NCI-H69 (cell line): ENCODE results near the gene LSG1.
"Not testable (repeated sequence)": the region's sequence is repeated elsewhere in the genome, so short reads cannot be mapped to it uniquely, and the experiment has no call there.

Source experiments
- DNase-seq: peaks from one replicate; lab custom pipeline; 2025; lab: John Stamatoyannopoulos, UW

LSG1 gene

DNA sequence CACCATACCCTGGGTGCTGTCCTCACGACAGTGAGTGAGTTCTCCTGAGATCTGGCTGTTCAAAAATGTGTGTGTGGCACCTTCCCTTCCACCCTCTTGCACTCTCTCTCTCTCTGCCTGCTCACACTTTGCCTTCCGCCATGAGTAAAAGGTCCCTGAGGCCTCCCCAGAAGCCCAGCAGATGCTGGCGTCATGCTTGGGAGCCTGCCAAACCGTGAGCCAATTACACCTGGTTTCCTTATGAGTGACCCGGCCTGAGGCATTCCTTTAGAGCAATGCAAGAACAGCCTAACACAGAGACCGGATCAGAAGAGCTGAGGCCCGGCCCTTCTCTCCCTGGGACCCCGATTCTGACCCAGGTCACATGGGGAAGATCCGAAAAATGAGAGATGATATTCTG lies 54.2 kb downstream of the LSG1 start:
- DNase-seq = peak; percentile 59

DNA sequence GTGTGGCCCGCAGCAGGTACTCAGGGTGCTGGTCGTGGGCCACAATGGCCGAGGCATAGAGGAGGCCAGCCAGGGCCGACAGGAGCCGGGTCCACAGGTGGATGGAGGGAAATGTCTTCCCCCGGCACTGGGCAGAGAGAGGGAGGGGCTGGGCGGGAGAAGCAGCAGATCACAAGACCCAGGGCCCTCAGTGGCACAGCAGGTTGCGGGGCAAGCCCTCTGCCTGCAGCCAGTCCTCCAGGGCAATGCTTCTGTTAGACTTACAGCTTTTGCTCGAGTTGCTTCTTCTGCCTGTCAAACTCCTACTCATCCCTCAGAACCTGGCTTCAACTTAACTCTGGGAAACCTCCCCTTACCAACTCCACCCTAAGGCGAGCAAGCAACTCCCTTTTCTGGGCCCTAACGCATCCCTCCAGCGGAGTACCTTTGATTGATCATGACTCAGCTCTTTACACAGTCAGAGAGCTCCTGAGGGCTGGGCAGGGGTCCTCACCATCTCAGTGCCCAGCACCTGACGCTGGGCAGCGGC lies 54.8 kb downstream of the LSG1 start:
- DNase-seq = no peak

DNA sequence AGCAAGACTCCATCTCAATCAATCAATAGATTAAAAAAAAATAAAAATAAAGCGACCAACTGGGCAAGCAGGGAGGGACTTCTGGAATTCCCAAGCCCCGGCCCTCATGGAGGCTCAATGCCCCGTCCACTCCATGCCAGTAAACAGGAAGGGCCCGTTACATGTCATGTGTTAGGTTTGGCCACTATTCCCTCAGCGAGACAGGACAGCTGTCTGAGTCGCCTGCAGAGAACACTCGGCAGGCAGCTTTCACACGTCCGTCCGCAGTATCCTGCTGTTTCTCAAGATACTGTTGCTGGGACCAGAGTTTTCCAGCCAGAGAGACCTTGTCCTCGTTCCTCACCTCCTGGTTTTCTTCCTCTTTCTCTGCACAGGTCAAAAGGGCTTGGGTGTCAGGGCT lies 56.8 kb downstream of the LSG1 start:
- DNase-seq = no peak

DNA sequence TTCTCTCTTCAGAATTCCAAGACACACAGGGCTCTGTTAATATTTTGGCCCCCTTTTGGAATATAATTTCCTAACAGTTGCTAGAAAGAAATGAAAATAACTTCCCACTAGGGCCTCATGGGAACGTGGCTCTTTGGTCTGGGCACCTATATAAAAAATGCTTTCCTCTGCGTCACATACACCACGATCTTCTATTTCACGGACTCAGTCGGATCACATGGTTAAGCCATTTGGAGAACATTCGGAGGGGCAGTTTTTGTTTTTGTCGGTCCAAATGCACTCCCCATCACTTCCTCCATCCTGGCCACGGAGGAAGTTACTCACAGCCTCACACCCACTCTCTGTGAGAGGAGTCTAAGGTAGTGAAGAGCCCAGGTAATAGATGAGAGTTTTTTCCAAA lies 59.8 kb downstream of the LSG1 start:
- no peak for DNase-seq

DNA sequence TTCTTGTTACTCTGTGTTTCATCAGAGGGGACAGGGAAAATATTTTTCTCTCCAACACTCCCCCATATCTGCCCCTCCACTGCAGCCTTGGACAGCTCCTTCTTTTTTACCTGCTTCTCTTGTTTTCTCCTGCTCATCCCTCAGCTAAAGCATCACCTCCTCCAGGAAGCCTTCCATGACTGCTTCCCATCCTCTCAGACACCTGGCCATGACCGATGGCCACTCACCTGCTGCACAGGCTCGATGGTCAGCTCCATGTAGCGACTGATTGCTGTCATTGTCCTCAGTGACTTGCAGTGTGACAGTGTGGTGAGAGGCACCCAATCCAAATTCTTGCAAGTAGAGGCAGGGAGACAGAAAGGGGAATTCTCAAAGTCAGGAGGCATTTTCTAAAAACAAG lies 61.3 kb downstream of the LSG1 start:
- DNase-seq = no peak

DNA sequence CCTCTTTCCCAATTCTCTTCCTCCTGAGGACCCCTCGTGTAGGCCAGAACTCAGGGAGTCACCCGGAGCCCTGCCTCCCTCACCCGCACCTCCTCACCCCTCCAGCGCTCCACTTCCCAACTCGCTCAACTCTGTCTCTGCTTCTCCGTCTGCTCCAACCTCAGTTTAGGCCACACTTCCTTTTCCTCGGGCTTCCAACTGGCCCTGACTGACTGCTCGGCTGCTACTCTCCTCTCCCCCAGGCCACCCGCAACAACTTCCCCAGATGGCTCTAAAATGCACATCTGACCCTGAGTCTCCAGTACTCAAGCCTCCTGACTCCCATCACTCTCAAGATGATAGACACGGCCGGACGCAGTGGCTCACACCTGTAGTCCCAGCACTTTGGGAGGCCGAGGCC lies 62.4 kb downstream of the LSG1 start:
- DNase-seq = no peak

DNA sequence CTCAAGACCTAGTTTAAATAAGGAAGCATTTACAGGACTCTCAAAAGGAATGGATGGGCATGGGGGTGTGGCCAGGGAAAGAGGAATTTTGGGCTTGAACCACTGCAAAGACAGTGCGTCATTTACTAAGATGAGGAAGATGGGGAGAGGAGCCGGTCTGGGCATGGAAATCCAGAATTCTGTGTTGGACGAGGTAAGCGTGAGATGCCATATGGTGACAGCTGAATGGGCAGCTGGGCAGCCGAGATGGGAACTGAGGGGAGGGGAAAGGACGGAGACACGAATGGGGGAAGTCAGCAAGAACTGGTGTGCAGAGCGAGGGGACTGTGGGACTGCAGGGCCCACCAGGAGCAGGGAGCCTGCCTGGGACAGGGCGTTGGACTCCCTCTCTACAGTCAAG lies 63.0 kb downstream of the LSG1 start:
- no peak for DNase-seq

DNA sequence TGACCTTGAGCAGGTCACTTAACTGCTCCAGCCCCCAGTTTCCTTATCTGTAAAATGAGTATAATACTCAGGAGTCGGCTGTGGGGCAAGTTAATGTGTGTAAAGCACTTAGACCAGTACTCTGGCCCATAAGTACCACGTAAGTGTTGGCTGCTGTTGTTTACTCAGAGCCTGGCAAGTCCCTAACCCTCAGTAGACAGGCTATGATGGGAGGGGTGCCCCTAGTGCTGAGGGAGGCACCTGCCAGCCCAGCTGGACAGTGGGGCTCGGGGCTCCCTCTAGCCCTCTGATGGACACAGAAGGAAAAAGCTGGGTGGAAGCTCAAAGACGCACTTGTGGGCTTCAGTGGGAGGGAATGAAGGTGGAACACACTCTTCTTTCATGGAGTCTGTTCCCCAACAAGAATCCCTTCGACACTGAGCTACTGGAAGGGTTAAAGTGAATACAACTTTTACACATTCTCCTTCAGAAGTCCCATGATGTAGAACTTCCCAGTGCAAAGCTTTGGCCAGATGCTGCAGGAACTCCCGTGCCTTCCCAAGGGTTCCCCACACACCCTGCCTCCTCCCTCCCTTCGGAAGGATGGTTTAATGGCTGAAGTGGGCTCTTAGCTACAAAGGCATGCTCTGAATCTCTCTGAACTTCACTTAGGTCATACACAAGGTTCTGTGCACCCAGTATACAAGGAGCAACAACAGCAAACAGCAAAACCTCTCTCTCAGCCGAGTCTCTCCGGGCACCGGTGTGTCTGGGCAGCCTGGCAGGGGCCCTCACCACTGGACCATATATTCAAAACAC lies 64.2 kb downstream of the LSG1 start:
- DNase-seq = no peak

DNA sequence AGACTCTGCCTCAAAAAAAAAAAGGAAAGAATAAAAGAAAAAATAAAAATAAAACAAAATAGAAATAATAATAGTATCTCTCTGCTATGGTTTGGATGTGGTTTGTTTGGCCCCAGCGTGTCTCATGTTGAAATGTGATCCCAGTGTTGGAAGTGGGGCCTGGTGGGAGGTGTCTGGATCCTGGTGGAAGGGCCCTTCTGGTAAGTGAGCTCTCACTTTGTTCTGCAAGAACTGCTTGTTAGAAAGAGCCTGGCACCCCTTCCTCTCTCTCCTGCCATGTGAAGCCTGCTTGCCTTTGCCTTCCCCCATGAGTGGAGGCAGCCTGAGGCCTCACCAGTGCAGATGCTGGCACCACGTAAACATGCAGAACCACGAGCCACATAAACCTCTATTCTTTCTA lies 65.0 kb downstream of the LSG1 start:
- DNase-seq = no peak

DNA sequence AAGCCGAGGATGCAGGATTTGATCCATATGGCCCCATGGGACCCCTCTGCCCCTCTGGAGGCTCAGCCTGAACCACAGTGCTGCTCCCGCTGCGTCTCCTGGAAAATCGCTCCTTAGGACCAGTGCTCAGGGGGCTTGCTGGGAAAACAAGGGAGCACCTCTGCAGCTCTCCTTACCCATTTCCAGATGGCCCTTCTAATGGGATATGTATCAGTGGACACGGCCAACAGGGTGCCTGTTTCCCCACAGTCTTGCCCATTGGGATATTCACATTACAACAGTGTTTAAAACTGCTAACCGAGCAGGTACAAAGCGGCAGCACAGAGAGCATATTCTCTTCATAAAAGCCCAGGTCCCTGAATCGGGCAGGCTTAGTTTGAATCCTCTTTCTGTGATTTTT lies 65.8 kb downstream of the LSG1 start:
- DNase-seq = no peak

DNA sequence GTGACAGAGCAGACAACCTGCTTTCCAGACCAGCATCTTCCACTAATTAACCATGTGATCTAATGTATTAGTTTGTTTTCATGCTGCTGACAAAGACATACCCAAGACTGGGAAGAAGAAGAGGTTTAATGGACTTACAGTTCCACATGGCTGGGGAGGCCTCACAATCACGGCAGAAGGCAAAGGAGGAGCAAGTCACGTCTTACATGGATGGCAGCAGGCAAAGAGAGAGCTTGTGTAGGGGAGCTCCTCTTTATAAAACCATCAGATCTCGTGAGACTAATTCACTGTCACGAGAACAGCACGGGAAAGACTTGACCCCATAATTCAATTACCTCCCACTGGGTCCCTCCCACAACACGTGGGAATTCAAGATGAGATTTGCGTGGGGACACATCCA lies 66.7 kb downstream of the LSG1 start:
- not testable (repeated sequence) for DNase-seq

DNA sequence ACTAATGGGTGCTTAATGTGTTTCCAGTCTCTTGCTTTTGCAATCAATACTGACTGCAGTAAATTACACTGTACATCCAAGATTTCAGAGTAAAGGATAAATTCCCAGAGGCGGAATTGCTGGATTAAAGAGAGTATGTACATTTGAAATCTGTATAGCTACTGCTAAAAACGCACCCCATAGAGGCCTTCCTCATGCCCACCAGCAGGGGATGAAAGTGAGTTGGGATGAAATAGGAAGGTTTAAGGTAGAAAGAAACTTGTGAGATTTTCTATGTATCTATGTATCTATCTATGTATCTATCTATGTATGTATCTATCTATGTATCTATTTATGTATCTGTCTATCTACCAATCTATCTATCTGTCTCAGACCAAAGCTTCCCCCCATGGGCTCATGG lies 67.2 kb downstream of the LSG1 start:
- no peak for DNase-seq

DNA sequence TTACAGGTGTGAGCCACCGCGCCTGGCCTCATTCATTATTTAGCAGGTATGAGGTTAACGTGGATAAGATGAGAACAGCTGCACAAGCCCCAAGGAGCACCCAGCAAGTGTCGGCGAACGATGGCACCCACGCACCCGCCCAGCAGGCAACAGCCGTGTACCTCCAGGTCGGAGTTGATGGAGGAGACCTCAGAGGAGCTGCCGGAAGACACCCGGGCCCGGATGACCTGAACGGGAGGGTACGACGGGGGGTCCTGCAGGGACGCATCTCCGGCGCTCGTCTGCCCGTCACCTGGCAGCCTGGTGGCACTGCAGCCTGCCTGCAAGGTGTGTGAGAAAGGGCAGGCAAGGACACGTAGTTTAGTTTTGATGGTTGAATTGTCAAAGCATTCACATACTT lies 67.9 kb downstream of the LSG1 start:
- DNase-seq = no peak

DNA sequence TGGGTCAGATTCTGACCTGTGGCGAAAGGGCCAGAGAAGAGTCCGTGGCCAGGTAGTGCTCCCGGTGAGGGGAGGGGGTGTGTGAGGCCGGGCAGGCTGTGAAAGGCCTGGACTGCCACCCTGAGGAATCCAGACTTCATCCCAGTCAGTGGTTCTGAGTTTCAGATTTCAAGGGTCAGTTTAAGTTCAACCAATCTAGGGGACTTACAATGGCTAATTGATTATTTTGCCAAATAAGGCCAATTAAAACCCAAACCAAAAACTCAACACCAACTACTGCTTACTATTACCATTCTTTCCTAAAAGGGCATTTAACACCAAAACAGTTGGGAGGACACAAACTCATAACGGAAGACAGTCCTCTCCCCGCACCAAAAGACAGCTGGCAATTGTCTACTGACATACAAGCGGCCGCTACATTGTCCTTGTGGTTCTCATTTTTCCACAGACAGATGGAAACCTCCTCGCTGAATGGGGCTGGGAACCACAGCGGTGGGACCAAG lies 69.3 kb downstream of the LSG1 start:
- DNase-seq = no peak

DNA sequence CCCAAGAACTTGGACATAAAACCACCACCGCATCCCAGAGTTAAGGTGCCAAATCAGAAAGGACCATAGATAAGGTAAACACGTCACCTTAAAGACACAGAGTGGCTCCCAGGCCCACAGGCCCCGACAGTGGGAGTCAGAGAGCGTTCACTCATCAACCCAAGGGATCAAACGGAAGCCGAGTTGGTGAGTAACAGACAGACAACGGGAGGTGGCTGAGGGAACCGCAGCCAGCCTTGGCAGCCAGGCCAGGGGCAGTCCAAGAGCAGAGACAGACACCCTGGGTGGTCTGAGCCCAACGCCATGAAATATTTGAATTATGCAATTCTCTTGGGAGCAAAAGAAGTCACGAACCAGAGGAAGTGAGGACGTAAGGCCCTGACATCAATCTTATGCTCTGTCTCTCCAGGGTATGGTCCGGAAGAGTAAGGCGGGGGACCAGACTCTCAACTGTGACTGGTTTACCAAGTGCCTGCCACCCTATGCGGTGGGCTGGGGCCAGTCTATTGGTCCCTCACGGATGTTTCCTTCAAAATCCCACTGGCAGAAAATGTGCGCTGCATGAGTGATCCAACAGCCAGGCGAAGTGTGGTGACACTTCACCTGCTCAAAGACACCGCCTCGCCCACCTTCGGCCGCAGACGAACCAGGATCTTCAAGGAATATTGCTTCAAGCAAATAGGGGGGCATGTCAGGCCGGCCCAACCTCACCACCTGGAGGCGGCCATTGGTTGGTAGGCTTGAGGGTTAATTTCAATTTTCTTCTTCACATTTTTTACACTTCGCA lies 73.0 kb downstream of the LSG1 start:
- no peak for DNase-seq

DNA sequence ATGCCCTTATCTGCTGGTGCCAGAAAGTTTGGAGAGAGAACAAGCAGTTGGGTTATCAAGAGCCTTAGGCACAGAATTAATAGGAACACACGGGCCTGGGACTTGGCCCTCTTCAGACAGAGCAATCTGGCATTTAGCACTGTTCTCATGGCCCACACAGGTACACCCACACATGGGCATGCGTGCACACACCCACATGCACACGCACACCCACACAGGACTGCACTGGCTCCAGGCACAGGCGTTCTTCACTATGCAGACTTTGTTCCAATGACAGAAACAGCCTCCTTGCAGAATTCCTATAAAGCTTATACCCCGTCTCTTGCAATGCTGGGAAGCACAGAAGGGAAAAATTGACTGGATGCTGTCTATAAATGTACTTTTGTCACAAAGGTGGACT lies 75.1 kb downstream of the LSG1 start:
- DNase-seq = no peak

DNA sequence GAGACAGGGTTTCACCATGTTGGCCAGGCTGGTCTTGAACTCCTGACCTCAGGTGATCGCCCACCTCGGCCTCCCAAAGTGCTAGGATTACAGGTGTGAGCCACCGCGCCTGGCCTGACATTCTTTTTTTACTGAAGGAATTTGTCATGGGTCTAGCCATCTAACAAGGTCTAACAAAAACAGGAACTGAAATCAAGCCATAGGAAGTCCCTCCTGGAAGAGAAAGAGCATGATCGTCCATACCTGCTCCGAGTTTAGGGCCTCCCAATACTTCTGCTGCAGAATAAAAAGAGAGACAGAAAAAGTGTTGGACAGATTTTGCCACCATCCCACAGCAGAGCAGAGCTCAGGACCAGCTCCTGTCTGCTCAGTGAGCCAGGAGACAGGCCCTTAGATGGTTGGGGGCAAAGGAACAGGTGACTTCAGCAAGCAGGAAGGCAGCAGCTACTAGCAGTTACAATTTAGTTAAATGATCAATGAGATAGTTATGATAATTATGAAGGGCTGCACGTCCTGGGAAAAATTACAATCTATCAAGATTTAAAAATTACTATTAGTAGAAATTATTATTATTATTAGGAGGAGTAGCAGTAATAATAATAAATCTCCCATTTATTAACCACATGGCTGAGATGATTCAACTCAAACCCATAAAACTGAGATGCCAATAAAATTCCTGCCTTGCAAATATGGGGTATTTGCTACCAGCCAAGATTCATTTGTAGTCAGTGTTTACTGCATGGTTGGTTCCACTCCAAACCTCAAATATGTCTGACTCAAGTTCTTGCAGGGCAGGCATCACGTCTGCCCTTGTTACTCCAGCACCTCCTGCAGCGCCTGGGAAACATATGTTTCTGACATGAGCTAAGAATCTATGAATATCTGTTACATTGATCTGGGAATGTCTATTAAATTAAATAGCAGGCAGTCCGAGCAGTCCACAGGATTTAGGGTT lies 78.9 kb downstream of the LSG1 start:
- no peak for DNase-seq
